Measurements from ENCODE around the gene ANXA5. TPM values are rescaled to one million over a fixed set of nuclear protein-coding genes. Genes with fewer than 3 reads are reported as not detected.

Gene ANXA5
- total RNA-seq, 1 experiment from 2014 or later: 231 TPM

- TF ChIP-seq, protein P1, sequence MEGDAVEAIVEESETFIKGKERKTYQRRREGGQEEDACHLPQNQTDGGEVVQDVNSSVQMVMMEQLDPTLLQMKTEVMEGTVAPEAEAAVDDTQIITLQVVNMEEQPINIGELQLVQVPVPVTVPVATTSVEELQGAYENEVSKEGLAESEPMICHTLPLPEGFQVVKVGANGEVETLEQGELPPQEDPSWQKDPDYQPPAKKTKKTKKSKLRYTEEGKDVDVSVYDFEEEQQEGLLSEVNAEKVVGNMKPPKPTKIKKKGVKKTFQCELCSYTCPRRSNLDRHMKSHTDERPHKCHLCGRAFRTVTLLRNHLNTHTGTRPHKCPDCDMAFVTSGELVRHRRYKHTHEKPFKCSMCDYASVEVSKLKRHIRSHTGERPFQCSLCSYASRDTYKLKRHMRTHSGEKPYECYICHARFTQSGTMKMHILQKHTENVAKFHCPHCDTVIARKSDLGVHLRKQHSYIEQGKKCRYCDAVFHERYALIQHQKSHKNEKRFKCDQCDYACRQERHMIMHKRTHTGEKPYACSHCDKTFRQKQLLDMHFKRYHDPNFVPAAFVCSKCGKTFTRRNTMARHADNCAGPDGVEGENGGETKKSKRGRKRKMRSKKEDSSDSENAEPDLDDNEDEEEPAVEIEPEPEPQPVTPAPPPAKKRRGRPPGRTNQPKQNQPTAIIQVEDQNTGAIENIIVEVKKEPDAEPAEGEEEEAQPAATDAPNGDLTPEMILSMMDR (conservative IDR thresholded peaks at IDR 0.05): no peak
- no peaks in the 10 kb centered on the region for H3K36me3 Mint-ChIP-seq (ENCODE audit: insufficient read depth in 1 of 3, low read depth in 3 of 3)
These were observed 37.8 kb upstream of the ANXA5 start for GRCh38 chr4:121734571-121734970.

More at GRCh38 chr4:121734571-121734970, 37.8 kb upstream of the ANXA5 start:
- H3K4me1 ChIP-seq (ENCODE audit: insufficient read depth, low read length): no peaks in the 10 kb centered on the region
- H3K23ac ChIP-seq (ENCODE audit: insufficient read length, low read depth, low read length): no peak overlapping the region
- H4K5ac ChIP-seq (ENCODE audit: insufficient read length, low read depth, low read length): no peak overlapping the region
- H3K9me3 ChIP-seq (ENCODE audit: control insufficient read depth, low read depth, low read length): no peaks in the 10 kb centered on the region
- Mint-ChIP-seq H3K4me3 (no peak overlapping the region), H3K27ac (no peak overlapping the region), H3K27me3 (ENCODE audit: low read depth) (peaks cover 5% of the 10 kb centered on the region), H3K4me1 (0 out of 4 replicates have a peak, but pooled peaks cover 0 to 3% of the 10 kb centered on the region in 2 experiments), H3K9me3 (peaks cover 0 to 3% of the 10 kb centered on the region in 2 experiments; a peak in 1 of 5 replicates)
- H2AK5ac ChIP-seq (ENCODE audit: insufficient read length, low read length): no peak overlapping the region
- H4K20me1 ChIP-seq (ENCODE audit: control insufficient read depth, insufficient read depth, insufficient read length): no peaks in the 10 kb centered on the region
- no peak overlapping the region for H2BK15ac ChIP-seq (ENCODE audit: low read depth, low read length)
- no peak overlapping the region for H3K18ac ChIP-seq (ENCODE audit: insufficient read length, low read depth, low read length)
- no peak overlapping the region for H2AFZ ChIP-seq (ENCODE audit: low read length)
- H3K9ac ChIP-seq (ENCODE audit: extremely low read depth, insufficient read length, low read length): no peak overlapping the region
- H3K79me1 ChIP-seq (ENCODE audit: insufficient read depth, low read depth, low read length, poor library complexity, severe bottlenecking): no peaks in the 10 kb centered on the region
- no peaks in the 10 kb centered on the region for H3K79me2 ChIP-seq (ENCODE audit: insufficient read depth, low read length)
- no peak overlapping the region for H3K4me2 ChIP-seq (ENCODE audit: insufficient read depth, insufficient read length, low read length)
- no peak overlapping the region for H3K4ac ChIP-seq (ENCODE audit: low read depth, low read length)
- H4K8ac ChIP-seq (replicated peaks; ENCODE audit: insufficient read length, low read depth, low read length): no peak overlapping the region
- H3K27ac ChIP-seq (ENCODE audit: insufficient read length, low read depth, low read length): no peak overlapping the region
- no peak overlapping the region for H3T11ph ChIP-seq (ENCODE audit: low read length)
- no peak overlapping the region for H2BK5ac ChIP-seq (ENCODE audit: insufficient read length, low read length)
- H2BK120ac ChIP-seq (ENCODE audit: low read depth, low read length, poor library complexity, severe bottlenecking): no peak overlapping the region
- H3K27me3 ChIP-seq (ENCODE audit: insufficient read depth, low read length): no peaks in the 10 kb centered on the region
- H3K14ac ChIP-seq (ENCODE audit: insufficient read depth, low read length): no peak overlapping the region
- H3K23me2 ChIP-seq (ENCODE audit: insufficient read length, low read depth, low read length, poor library complexity, severe bottlenecking): no peaks in the 10 kb centered on the region
- H2BK20ac ChIP-seq (ENCODE audit: low read depth, low read length, poor library complexity, severe bottlenecking): no peak overlapping the region
- no peak for DNase-seq
- no peak overlapping the region for H2BK12ac ChIP-seq (ENCODE audit: insufficient read length, low read depth, low read length)
- H4K91ac ChIP-seq (ENCODE audit: insufficient read length, low read depth, low read length): no peak overlapping the region
- WGBS (ENCODE audit: extremely low coverage, insufficient read length, low lambda C conversion rate): no CpG with 5 or more reads among the region's 1 CpG
- no peak overlapping the region for H3K56ac ChIP-seq (ENCODE audit: insufficient read length, low read depth, low read length)
